Neural progenitor cell (in vitro differentiated cells): ENCODE results near the gene RHOC. TPM values are rescaled to one million over a fixed set of nuclear protein-coding genes. Genes with fewer than 3 reads are reported as not detected.
"Not testable (repeated sequence)": the region's sequence is repeated elsewhere in the genome, so short reads cannot be mapped to it uniquely, and the experiment has no call there.

Experiments
- DNase-seq: peaks from one replicate; pipeline ENCODE4 v3.0.0-alpha.2; 2016; ENCODE audit warnings: low spot score
- H2AFZ ChIP-seq: fragments of 200-600 bp; sonication (generic); replicated peaks from 2 replicates; pipeline ENCODE4 v1.6.1; 2016; ENCODE audit warnings: antibody characterized with exemption
- H3F3A ChIP-seq: fragments of 200-600 bp; sonication (generic); 2 replicates; pipeline ENCODE4 v1.6.1; 2016; ENCODE audit warnings: antibody characterized with exemption, low read depth
- H3K27ac ChIP-seq: fragments of 200-600 bp; sonication (generic); 2 replicates; pipeline ENCODE4 v1.5.1; 2016; ENCODE audit warnings: mild to moderate bottlenecking
- H3K27me3 ChIP-seq: fragments of 200-600 bp; sonication (generic); 2 replicates; pipeline ENCODE4 v1.6.1; 2016; ENCODE audit warnings: mild to moderate bottlenecking, moderate library complexity
- H3K36me3 ChIP-seq: fragments of 200-600 bp; sonication (generic); 2 replicates; pipeline ENCODE4 v1.5.1; 2016
- H3K4me1 ChIP-seq: fragments of 200-600 bp; sonication (generic); 2 replicates; pipeline ENCODE4 v1.6.1; 2016; ENCODE audit warnings: mixed run types
- H3K4me2 ChIP-seq: fragments of 200-600 bp; sonication (generic); 2 replicates; pipeline ENCODE4 v1.6.1; 2016
- H3K4me3 ChIP-seq: fragments of 200-600 bp; sonication (generic); 2 replicates; pipeline ENCODE4 v1.5.1; 2016
- H3K79me2 ChIP-seq: fragments of 200-600 bp; sonication (generic); 2 replicates; pipeline ENCODE4 v1.6.1; 2016; ENCODE audit warnings: low read depth
- H3K9ac ChIP-seq: fragments of 200-600 bp; sonication (generic); 2 replicates; pipeline ENCODE4 v1.6.1; 2016
- H3K9me3 ChIP-seq: fragments of 200-600 bp; sonication (generic); 2 replicates; pipeline ENCODE4 v1.5.1; 2016; ENCODE audit warnings: low read depth
- H4K20me1 ChIP-seq: fragments of 200-600 bp; sonication (generic); 2 replicates; pipeline ENCODE4 v1.6.1; 2016; ENCODE audit warnings: low read depth
- H3K27ac Mint-ChIP-seq: 3 replicates; pipeline ENCODE4 v1.8.0; 2021; ENCODE audit warnings: mixed read lengths
- H3K27me3 Mint-ChIP-seq: 2 replicates; pipeline ENCODE4 v1.8.0; 2022; ENCODE audit warnings: low read depth, mild to moderate bottlenecking, inconsistent platforms, moderate library complexity, mixed read lengths; ENCODE audit not compliant: insufficient read depth
- H3K36me3 Mint-ChIP-seq: 3 replicates; pipeline ENCODE4 v1.8.0; 2021; ENCODE audit warnings: mixed read lengths
- H3K4me1 Mint-ChIP-seq: 3 replicates; pipeline ENCODE4 v1.8.0; 2021; ENCODE audit warnings: mixed read lengths
- H3K4me3 Mint-ChIP-seq: 3 replicates; pipeline ENCODE4 v1.8.0; 2021; ENCODE audit warnings: mild to moderate bottlenecking, moderate library complexity, mixed read lengths
- H3K9me3 Mint-ChIP-seq: 3 replicates; pipeline ENCODE4 v1.8.0; 2020; ENCODE audit warnings: mixed read lengths
- EZH2 ChIP-seq: fragments of 200-600 bp; sonication (generic); IDR thresholded peaks from 2 replicates; pipeline ENCODE4 v1.6.1; 2017; ENCODE audit warnings: antibody characterized with exemption, mild to moderate bottlenecking, moderate library complexity
- EZH2phosphoT487 ChIP-seq: fragments of 200-600 bp; sonication (generic); IDR thresholded peaks from 2 replicates; pipeline ENCODE4 v1.6.1; 2017; ENCODE audit warnings: antibody characterized with exemption
- total RNA-seq: library from RNA; depleted of rRNA; stranded (reverse); fragments of >200 nt; gene quantifications from 2 replicates; pipeline ENCODE4 v1.2.3, GENCODE V29; 2015; ENCODE audit warnings: low replicate concordance
- TF ChIP-seq, protein P1 (sequence below): fragments of 200-600 bp; sonication (generic); IDR thresholded peaks from 2 replicates; pipeline ENCODE4 v1.5.1; 2017; ENCODE audit warnings: antibody characterized with exemption, mild to moderate bottlenecking

RHOC gene
- total RNA-seq, 1 donor from 2014 or later = 41.8 TPM

DNA sequence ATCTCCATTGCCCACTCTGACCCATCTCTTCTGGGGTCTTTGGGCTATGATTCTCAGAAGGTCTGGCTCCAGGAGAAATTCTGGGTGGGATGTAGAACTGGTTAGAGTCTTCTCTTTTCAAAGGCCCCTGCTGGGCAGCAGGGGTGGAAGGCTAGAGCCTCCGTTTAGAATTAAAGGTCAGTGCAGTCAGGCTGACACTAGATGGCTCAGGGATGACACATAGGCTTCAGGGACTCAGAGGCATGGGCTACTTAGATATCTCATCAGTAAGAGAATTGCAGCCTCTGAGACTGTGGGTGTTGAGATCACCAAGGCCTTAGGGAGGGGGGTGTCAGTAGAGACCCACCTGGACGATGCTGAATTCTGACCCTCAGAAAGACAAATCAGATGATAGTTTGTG lies 20.8 kb upstream of the RHOC start:
- Mint-ChIP-seq H3K27me3 (peaks cover 9% of the 10 kb centered on the region), H3K4me1 (peaks cover 30% of the 10 kb centered on the region), H3K4me3 (no peak overlapping the region), H3K9me3 (no peaks in the 10 kb centered on the region), H3K36me3 (no peaks in the 10 kb centered on the region), H3K27ac (no peak overlapping the region)
- Histone ChIP-seq H3K4me1 (peaks cover 20% of the 10 kb centered on the region), H3K9me3 (no peaks in the 10 kb centered on the region), H3K36me3 (no peaks in the 10 kb centered on the region), H4K20me1 (no peaks in the 10 kb centered on the region), H3K27ac (no peak overlapping the region), H3K27me3 (no peaks in the 10 kb centered on the region), H3K4me3 (no peak overlapping the region), H3K9ac (no peak overlapping the region), H3F3A (peaks cover 16% of the 10 kb centered on the region), H3K4me2 (no peak overlapping the region), H3K79me2 (no peaks in the 10 kb centered on the region), H2AFZ (no peak overlapping the region)
- TF ChIP-seq, protein P1, sequence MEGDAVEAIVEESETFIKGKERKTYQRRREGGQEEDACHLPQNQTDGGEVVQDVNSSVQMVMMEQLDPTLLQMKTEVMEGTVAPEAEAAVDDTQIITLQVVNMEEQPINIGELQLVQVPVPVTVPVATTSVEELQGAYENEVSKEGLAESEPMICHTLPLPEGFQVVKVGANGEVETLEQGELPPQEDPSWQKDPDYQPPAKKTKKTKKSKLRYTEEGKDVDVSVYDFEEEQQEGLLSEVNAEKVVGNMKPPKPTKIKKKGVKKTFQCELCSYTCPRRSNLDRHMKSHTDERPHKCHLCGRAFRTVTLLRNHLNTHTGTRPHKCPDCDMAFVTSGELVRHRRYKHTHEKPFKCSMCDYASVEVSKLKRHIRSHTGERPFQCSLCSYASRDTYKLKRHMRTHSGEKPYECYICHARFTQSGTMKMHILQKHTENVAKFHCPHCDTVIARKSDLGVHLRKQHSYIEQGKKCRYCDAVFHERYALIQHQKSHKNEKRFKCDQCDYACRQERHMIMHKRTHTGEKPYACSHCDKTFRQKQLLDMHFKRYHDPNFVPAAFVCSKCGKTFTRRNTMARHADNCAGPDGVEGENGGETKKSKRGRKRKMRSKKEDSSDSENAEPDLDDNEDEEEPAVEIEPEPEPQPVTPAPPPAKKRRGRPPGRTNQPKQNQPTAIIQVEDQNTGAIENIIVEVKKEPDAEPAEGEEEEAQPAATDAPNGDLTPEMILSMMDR = no peak
- no peak for TF ChIP-seq EZH2phosphoT487
- TF ChIP-seq EZH2 = no peak
- DNase-seq = no peak

DNA sequence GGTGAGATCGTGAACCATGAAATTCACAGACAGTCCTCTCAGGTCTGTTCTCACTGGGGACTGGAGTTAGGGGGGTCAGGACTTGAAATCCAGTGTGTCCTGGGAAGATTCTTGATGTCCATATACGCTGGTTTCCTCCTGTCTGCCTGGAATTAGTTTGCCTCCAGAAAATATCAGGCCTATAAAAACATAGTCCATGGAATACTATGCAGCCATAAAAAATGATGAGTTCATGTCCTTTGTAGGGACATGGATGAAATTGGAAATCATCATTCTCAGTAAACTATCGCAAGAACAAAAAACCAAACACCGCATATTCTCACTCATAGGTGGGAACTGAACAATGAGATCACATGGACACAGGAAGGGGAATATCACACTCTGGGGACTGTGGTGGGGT lies 17.3 kb upstream of the RHOC start:
- DNase-seq, H3K27ac Mint-ChIP-seq, H3K79me2 ChIP-seq, H3K36me3 Mint-ChIP-seq, H3K36me3 ChIP-seq, H2AFZ ChIP-seq, H3K9me3 Mint-ChIP-seq, H3K9ac ChIP-seq, H3K4me2 ChIP-seq, H3K9me3 ChIP-seq, H4K20me1 ChIP-seq, H3K27ac ChIP-seq, H3K4me3 ChIP-seq: not testable (repeated sequence)
- Mint-ChIP-seq H3K4me3 (peak overlapping the region; percentile 33), H3K27me3 (peaks cover 18% of the 10 kb centered on the region), H3K4me1 (peaks cover 30% of the 10 kb centered on the region)
- peaks cover 17% of the 10 kb centered on the region for H3K27me3 ChIP-seq
- peaks cover 24% of the 10 kb centered on the region for H3F3A ChIP-seq
- H3K4me1 ChIP-seq = peaks cover 20% of the 10 kb centered on the region

DNA sequence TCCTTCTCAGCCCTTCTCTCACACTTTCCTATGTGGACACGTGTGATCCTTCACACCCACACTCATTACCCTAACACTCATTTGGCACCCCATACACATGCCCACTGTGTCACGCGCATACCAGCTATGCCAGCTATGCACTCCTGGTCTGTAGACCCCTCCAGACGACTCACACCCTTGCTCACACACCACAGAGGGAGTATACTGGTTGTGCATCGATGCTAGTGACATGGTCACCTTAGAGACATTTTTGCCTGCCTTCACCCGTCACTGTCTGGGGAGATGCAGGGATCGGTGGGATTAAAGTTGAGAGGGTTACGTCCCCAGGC lies 16.5 kb upstream of the RHOC start:
- H3K36me3 ChIP-seq = no peaks in the 10 kb centered on the region
- peaks cover 25% of the 10 kb centered on the region for H3K27me3 ChIP-seq
- no peak overlapping the region for H3K4me3 ChIP-seq
- no peak for DNase-seq
- Mint-ChIP-seq H3K4me1 (peaks cover 24% of the 10 kb centered on the region), H3K9me3 (no peaks in the 10 kb centered on the region), H3K4me3 (peak overlapping the region; percentile 54), H3K27ac (peak overlapping the region; percentile 25), H3K27me3 (peaks cover 21% of the 10 kb centered on the region), H3K36me3 (no peaks in the 10 kb centered on the region)
- no peak overlapping the region for H3K9ac ChIP-seq
- H3K79me2 ChIP-seq = no peaks in the 10 kb centered on the region
- H3K4me2 ChIP-seq = no peak overlapping the region
- H3K9me3 ChIP-seq = no peaks in the 10 kb centered on the region
- no peak for TF ChIP-seq EZH2phosphoT487
- TF ChIP-seq, protein P1 = no peak
- no peak for TF ChIP-seq EZH2
- no peaks in the 10 kb centered on the region for H4K20me1 ChIP-seq
- peaks cover 18% of the 10 kb centered on the region for H3K4me1 ChIP-seq
- no peak overlapping the region for H3K27ac ChIP-seq
- H3F3A ChIP-seq = peaks cover 17% of the 10 kb centered on the region
- no peak overlapping the region for H2AFZ ChIP-seq

DNA sequence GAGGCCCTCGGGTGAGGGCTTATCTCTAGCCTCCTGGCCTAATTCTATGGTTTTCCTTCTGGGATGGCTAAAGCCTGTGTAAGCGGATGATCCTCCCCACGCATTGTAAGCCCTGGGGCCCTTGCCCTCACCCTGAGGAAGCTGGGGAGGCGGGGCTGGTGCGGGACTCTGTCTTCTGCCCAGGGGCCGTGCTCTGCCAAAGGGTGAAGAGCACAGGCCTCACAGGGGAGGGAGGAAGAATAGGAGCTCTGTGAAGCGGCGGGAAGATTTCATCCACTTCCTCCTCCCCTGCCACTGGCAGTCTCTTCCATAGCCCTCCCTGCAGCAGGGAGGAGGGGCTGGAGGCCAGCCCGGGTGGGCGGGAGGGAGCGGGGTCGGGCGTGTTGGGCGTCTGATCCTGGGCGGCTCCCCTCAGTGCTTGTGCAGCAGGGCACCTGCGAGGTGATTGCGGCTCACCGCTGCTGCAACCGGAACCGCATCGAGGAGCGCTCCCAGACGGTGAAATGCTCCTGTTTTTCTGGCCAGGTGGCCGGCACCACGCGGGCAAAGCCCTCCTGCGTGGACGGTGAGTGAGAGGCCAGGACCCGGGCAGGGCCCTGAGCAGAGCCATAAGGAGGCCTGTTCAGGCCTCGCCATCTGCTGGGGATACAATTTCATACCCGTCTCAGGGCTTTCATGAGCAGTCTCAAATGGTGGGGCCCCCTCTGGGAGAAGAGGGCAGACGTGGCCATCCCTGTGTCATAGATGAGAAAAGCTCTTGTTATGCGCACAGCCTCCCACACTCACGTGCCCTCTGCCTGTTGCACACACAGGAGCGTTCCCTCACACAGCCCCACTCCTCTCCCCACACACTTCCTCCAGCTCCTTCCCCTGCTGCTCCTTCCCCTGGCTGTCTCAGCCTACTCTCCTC lies 15.9 kb upstream of the RHOC start:
- TF ChIP-seq EZH2 (no peak), EZH2phosphoT487 (no peak)
- TF ChIP-seq, protein P1 = no peak
- Mint-ChIP-seq H3K4me3 (peak overlapping the region; percentile 79), H3K27me3 (peaks cover 23% of the 10 kb centered on the region), H3K27ac (peak overlapping the region; percentile 96), H3K36me3 (no peaks in the 10 kb centered on the region), H3K9me3 (no peaks in the 10 kb centered on the region), H3K4me1 (peaks cover 22% of the 10 kb centered on the region)
- Histone ChIP-seq H3K4me3 (peak overlapping the region; percentile 22), H3K27ac (no peak overlapping the region), H3K79me2 (no peaks in the 10 kb centered on the region), H2AFZ (peak overlapping the region; percentile 67), H4K20me1 (no peaks in the 10 kb centered on the region), H3K9ac (no peak overlapping the region), H3F3A (peaks cover 17% of the 10 kb centered on the region), H3K36me3 (no peaks in the 10 kb centered on the region), H3K27me3 (peaks cover 31% of the 10 kb centered on the region), H3K4me1 (peaks cover 18% of the 10 kb centered on the region), H3K9me3 (no peaks in the 10 kb centered on the region), H3K4me2 (peak overlapping the region; percentile 66)
- DNase-seq = peak; percentile 85
